ENCODE data around the gene ADAMTS4.

ADAMTS4 gene

GRCh38 chr1:161220002-161220401, 21.1 kb upstream of the ADAMTS4 start:
- in situ Hi-C loops (cut with MboI; ENCODE audit: low sequenced_read_pairs), result no loop called here

DNA sequence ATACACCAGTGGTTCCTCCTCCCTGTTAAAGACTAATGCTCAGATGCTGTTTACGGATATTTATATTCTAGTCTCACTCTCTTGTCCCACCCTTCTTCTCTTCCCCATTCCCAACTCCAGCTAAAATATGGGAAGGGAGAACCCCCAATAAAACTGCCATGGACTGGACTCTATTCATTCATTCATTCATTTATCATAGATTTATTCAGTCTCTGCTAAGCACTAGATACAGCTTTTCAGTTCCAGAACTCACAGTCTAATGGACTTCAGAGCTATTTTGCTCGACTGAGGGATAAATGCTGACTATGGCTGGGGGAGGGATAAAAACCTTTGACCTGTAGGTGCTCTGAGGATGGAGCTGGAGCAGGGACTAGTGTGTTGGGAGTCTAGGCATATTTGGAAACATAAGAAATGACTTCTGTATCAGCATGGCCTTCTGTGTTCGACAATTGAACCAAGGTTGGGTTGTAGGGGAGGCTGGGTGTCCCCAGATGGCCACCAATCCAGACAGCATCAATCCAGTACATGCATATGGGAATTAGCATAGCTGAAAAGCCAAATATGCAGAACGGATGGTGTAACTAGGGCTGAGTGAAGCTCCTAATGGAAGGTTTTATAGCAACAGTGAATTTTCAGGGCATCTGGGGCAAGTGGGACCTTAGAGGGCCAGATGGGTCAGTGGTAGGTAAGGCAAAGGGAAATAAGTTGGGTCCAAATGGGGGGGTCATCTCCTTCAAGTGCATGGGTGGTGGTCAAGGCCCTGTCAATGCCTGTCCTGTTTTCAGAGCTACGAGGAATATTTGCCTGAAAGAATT, 20.4 kb upstream of the ADAMTS4 start:
- in situ Hi-C loops (cut with MboI; ENCODE audit: low sequenced_read_pairs), result no loop called here

- in situ Hi-C loops (cut with MboI; ENCODE audit: low sequenced_read_pairs), result no loop called here
Measured at GRCh38 chr1:161218301-161219077, 19.6 kb upstream of the ADAMTS4 start.

DNA sequence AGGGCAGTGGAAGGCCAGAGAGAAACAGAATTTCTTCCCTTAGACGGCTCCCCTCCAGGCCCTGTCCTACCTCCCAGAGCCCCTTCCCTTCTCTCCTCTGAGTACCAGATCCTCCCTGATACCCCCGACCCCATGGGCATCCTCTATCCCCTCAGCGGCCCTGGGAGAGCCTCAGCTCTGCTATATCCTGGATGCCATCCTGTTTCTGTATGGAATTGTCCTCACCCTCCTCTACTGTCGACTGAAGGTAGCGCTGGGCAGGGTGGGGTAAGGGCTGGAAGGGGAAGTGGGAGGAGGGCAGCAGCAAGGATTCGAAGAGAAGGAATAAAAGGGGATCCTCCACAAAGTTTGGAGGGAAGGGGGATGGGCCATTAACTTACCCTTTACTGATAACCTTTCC, 19.0 kb upstream of the ADAMTS4 start:
- in situ Hi-C loops (cut with MboI; ENCODE audit: low sequenced_read_pairs), result no loop called here

- in situ Hi-C loops (cut with MboI; ENCODE audit: low sequenced_read_pairs), result no loop called here
Measured at GRCh38 chr1:161216945-161217712, 18.3 kb upstream of the ADAMTS4 start.

DNA sequence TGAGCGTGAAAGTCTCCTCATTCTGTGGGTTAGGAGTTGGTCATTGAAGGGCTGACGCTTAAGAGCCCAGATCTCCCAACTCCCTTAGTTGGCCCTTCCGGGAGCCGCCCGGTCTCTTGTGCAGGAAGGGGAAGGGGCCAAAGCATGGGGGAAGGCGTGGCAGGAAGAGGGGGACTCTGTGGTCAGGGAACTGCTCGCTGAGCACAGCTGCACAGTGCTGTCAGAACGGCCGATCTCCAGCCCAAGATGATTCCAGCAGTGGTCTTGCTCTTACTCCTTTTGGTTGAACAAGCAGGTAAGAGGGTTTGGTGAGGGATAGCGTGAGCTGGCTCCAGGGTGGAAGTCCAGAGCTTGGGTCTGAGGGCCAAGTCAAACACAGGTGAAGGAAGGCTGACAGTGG, 16.2 kb upstream of the ADAMTS4 start, which contains the start of gene FCER1G:
FCER1G (plus strand) TSS at position 220 of the 400 bp plus-strand sequence; CDS start at position 247, 27 bp downstream.
- in situ Hi-C loops (cut with MboI; ENCODE audit: low sequenced_read_pairs), result no loop called here

DNA sequence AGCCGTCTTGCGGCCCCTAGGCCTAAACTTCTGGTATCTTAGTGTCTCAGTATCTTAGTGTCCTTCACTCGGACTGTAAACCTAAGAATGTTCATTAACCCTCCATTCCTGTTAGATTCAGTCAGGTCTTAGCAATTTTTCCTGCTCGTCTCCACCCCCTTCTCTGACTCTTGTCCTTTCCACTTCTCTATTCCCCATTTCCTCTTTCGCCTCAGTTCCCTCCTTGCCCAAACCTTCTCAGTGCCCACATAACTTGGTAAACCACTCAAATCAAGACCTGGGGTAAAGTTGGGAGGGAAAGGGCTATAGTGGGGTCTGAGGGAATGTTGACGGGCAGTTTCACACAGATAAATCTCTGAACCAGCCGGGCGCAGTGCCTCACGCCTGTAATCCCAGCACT, 15.5 kb upstream of the ADAMTS4 start:
- in situ Hi-C loops (cut with MboI; ENCODE audit: low sequenced_read_pairs), result no loop called here

GRCh38 chr1:161209790-161210409, 11.0 kb upstream of the ADAMTS4 start:
- in situ Hi-C loops (cut with MboI; ENCODE audit: low sequenced_read_pairs), result no loop called here

DNA sequence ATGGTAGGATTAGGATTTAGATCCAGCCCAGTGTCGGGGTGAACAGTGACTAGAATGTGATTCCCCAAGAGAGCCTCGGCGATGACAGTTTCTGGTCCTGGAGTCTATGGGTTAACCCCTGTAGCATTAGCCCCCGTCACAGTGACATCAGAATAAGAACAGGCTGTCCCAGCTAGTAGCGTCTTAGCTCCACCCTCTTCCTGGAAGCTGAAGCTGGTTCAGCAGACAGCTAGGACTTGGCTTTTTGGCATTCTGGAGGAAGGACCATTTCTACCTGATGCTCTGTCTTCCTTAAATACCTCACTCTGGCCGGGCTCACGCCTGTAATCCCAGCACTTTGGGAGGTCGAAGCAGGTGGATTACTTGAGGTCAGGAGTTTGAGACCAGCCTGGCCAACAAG, 8.3 kb upstream of the ADAMTS4 start:
- in situ Hi-C loops (cut with MboI; ENCODE audit: low sequenced_read_pairs), result no loop called here

GRCh38 chr1:161206411-161207140, 7.7 kb upstream of the ADAMTS4 start:
- in situ Hi-C loops (cut with MboI; ENCODE audit: low sequenced_read_pairs), result no loop called here

DNA sequence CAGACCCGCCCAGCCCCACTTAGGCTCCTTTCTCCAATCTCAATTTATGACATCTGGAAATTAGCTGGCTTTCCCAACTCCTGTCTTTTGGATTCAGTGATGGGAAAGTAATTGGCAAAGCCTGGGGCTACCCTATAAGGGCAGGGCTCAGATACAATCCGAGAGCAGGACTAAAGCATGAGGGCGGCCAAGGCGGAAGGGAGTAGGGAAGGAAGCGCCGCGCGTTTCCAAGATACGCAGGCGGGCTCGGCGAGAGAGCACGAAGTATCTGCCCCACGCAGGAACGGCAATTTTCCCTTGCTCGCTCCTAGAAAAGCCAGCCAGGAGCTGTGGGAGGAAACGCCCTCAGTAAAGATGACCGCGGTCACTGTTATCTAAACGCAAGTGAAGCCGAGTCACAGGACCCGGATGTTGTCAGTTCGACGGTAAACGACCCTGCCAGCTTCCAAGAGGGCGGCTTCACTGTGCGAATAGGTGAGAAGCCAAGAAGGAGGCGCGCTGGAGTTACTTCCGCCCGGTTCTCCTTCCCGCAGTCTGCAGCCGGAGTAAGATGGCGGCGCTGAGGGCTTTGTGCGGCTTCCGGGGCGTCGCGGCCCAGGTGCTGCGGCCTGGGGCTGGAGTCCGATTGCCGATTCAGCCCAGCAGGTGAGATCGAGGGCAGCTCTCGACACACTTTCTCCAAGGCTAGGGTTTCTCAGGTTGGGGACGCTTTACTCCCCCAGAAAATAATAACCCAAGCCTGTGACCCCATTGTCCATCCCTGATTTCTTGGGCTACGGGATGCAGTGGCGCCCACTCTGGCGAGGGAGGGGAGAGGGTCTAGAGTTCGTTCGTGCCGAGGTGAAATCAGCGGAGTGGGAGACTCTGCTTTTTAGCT, 3.2 kb upstream of the ADAMTS4 start, which contains the start of gene NDUFS2:
NDUFS2 (plus strand) TSS at position 532 of the 877 bp plus-strand sequence; CDS start at position 551, 19 bp downstream.
- in situ Hi-C loops (cut with MboI; ENCODE audit: low sequenced_read_pairs), result no loop called here

- in situ Hi-C loops (cut with MboI; ENCODE audit: low sequenced_read_pairs), result no loop called here
Measured at GRCh38 chr1:161200992-161201835, 2.4 kb upstream of the ADAMTS4 start.

DNA sequence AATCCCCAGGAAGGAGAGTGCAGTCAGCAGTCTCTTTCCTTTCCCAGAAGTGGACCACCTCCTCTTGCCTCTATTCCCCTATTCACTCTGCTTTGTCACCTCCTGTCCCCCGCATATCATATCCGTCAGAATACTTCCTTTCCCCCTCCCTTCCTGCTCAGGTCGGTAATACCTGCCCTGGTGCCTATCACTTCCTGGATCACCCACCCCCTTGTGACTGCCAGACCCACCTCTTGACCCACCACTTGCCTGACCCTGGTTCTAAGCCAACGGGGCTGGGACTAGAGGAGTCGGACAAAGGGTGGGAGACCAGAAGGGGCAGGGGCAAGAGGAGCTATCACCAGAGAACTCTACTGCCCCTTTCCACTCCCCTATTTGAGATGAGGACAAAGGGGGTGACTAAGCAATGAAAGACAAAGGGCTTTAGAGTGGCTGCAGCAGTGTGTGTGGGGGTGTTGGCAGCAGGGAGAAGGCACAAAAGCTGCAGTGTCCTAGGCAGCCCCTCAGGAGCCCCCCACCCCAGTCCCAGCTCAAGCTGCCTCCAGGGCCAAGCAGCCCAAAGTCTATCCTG, 1.7 kb upstream of the ADAMTS4 start:
- in situ Hi-C loops (cut with MboI; ENCODE audit: low sequenced_read_pairs), result no loop called here

DNA sequence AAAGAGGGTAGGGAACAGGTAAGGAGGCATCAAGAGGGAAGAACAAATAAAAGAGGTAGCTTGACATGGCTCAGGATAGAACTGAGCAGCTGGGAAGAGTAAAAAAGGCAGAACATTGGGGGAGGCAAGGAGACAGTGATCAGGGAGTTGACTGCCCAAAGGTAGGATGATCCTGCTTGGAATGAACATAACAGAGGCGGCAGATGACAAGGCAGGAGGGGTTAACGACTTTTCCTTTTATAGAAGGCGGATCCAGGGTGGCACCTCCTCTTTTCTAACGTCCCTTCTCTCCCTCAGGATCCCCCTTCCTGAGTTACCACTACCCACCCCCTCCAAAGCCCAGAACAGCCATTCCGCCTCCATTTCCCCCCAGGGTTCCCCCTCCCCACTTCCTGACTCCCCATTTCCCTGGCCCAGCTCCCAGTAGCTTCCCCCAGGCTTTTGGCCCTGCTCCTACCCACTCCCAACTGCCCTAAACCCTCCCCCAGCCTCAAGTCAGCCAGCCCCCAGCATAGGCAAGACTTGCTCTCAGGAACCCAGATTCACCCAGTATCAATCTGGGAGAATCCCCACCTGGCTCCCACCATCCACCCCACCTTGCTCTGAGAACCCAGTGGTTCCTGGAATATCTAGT, 769 bp upstream of the ADAMTS4 start:
- in situ Hi-C loops (cut with MboI; ENCODE audit: low sequenced_read_pairs), result loop anchor here (5.0 to 25.0 kb wide), 2 partner anchors 168 to 538 kb away; partner anchors contain the start of genes CFAP126 and DUSP12

- in situ Hi-C loops (cut with MboI; ENCODE audit: low sequenced_read_pairs), result loop anchor here (5.0 to 25.0 kb wide), 2 partner anchors 169 to 539 kb away; partner anchors contain the start of genes CFAP126 and DUSP12
Measured at GRCh38 chr1:161198194-161198896, 509 bp downstream of the ADAMTS4 start.

GRCh38 chr1:161197560-161198193, 1.2 kb downstream of the ADAMTS4 start:
- in situ Hi-C loops (cut with MboI; ENCODE audit: low sequenced_read_pairs), result loop anchor here (5.0 to 25.0 kb wide), 2 partner anchors 170 to 540 kb away; partner anchors contain the start of genes CFAP126 and DUSP12

Measured in HL-60/S4 (cell line).